ENCODE results near the gene CBFA2T2.

DNA sequence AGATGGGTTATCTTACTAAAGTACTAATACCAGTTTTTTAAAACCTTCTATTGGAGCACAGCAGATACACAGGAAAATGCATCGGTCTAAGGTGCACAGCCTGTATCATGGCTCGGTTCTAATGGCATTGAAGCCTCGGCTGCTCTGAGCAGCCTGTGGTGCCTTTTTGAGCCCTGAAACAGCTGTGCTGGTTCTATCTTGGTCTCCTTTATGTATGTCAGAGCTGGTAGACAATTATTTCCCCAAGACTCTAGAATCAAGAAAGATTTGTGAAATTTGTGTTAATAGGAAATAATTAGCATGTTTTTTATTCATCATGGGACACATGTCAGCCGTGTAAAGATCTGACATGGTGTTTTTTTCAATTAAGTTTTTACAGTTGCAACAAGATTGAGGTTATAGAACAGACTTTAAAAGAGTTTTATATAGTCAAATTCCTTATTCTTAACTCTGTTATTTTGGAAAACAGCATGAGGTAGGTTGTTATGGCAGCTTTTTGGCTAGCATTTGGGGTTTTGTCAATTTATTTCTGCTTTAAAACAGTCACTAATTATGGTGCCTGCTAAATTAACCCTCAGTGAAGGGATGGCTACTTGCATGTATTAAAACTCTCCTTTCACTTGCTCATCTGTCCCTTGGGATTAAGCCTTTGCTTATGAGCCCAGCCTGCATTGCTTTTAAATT, 132.0 kb downstream of the CBFA2T2 start:
- TF ChIP-seq, protein P1, sequence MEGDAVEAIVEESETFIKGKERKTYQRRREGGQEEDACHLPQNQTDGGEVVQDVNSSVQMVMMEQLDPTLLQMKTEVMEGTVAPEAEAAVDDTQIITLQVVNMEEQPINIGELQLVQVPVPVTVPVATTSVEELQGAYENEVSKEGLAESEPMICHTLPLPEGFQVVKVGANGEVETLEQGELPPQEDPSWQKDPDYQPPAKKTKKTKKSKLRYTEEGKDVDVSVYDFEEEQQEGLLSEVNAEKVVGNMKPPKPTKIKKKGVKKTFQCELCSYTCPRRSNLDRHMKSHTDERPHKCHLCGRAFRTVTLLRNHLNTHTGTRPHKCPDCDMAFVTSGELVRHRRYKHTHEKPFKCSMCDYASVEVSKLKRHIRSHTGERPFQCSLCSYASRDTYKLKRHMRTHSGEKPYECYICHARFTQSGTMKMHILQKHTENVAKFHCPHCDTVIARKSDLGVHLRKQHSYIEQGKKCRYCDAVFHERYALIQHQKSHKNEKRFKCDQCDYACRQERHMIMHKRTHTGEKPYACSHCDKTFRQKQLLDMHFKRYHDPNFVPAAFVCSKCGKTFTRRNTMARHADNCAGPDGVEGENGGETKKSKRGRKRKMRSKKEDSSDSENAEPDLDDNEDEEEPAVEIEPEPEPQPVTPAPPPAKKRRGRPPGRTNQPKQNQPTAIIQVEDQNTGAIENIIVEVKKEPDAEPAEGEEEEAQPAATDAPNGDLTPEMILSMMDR (conservative IDR thresholded peaks at IDR 0.05) = no peak
- TF ChIP-seq ZFX (IDR thresholded peaks at IDR 0.05) = no peak
